SU-DHL-6 (cell line): ENCODE results near the gene UTS2R.

Experiments
- H2AFZ ChIP-seq: fragments of 200-600 bp; sonication (generic); 2 replicates; pipeline ENCODE4 v1.6.1; 2014; ENCODE audit warnings: low read depth, mild to moderate bottlenecking, moderate library complexity, mixed read lengths, antibody characterized with exemption, low read length; ENCODE audit not compliant: severe bottlenecking
- H3F3A ChIP-seq: fragments of 200-600 bp; shearing (Covaris generic); 2 replicates; pipeline ENCODE4 v1.6.0; 2016; ENCODE audit warnings: antibody characterized with exemption, mild to moderate bottlenecking; ENCODE audit not compliant: insufficient read depth
- H3K27ac ChIP-seq: fragments of 200-600 bp; sonication (generic); 2 replicates; pipeline ENCODE4 v1.5.1; 2016; ENCODE audit warnings: low read depth, mild to moderate bottlenecking, low read length, moderate library complexity, mixed read lengths
- H3K27me3 ChIP-seq: fragments of 200-600 bp; sonication (generic), shearing (Covaris generic); 2 replicates; pipeline ENCODE4 v1.6.0; 2014; ENCODE audit warnings: mild to moderate bottlenecking, low read length
- H3K36me3 ChIP-seq: fragments of 200-600 bp; sonication (generic); 2 replicates; pipeline ENCODE4 v1.6.1; 2014; ENCODE audit warnings: mild to moderate bottlenecking, low read length, mixed read lengths
- H3K4me2 ChIP-seq: fragments of 300-600, 200-600 bp; shearing (Covaris generic), sonication (generic); 2 replicates; pipeline ENCODE4 v1.6.0; 2014; ENCODE audit warnings: low read length, low read depth, mild to moderate bottlenecking; ENCODE audit not compliant: poor library complexity, severe bottlenecking
- H3K4me3 ChIP-seq: fragments of 200-600 bp; sonication (generic); 2 replicates; pipeline ENCODE4 v1.5.1; 2014; ENCODE audit warnings: antibody characterized with exemption, low read length, mild to moderate bottlenecking, mixed read lengths; ENCODE audit not compliant: insufficient read depth, poor library complexity, severe bottlenecking
- H3K79me2 ChIP-seq: fragments of 200-600 bp; sonication (generic); 2 replicates; pipeline ENCODE4 v1.6.1; 2014; ENCODE audit warnings: mild to moderate bottlenecking, low read length, moderate library complexity; ENCODE audit not compliant: insufficient read depth
- H3K9ac ChIP-seq: fragments of 200-600 bp; sonication (generic); 2 replicates; pipeline ENCODE4 v1.7.0; 2014; ENCODE audit warnings: mild to moderate bottlenecking, low read length
- H3K9me2 ChIP-seq: fragments of 200-600 bp; sonication (generic); replicated peaks from 2 replicates; pipeline ENCODE4 v1.6.1; 2014; ENCODE audit warnings: low read length; ENCODE audit not compliant: insufficient read depth
- H3K9me3 ChIP-seq: fragments of 200-600 bp; sonication (generic); 2 replicates; pipeline ENCODE4 v1.6.1; 2014; ENCODE audit warnings: low read length, mixed read lengths; ENCODE audit not compliant: insufficient read depth
- H4K20me1 ChIP-seq: fragments of 200-600 bp; sonication (generic); 2 replicates; pipeline ENCODE4 v1.6.1; 2014; ENCODE audit warnings: low read depth, mild to moderate bottlenecking, antibody characterized with exemption, low read length, moderate library complexity, mixed read lengths
- EZH2phosphoT487 ChIP-seq: fragments of 200-600 bp; sonication (generic), shearing (Covaris generic); conservative IDR thresholded peaks from 2 replicates; pipeline ENCODE4 v1.6.1; 2018; ENCODE audit warnings: mild to moderate bottlenecking, antibody characterized with exemption, low read length, moderate library complexity, mixed read lengths
- TF ChIP-seq, protein P1 (sequence below): fragments of 200-600 bp; sonication (generic); IDR thresholded peaks from one replicate; pipeline ENCODE4 v1.5.1; 2017; ENCODE audit warnings: antibody characterized with exemption, mild to moderate bottlenecking, low read length, moderate library complexity; ENCODE audit not compliant: insufficient read depth, poor library complexity, severe bottlenecking

UTS2R gene

GRCh38 chr17:82327289-82327688 is 44.3 kb upstream of the UTS2R start:
- no peak overlapping the region for H2AFZ ChIP-seq
- no peak overlapping the region for H3K4me2 ChIP-seq
- no peaks in the 10 kb centered on the region for H3K36me3 ChIP-seq
- no peaks in the 10 kb centered on the region for H3K79me2 ChIP-seq
- H3K9ac ChIP-seq, result no peak overlapping the region
- H3F3A ChIP-seq, result no peaks in the 10 kb centered on the region
- H3K27ac ChIP-seq, result no peak overlapping the region
- H3K9me3 ChIP-seq, result no peaks in the 10 kb centered on the region
- no peak for TF ChIP-seq EZH2phosphoT487
- TF ChIP-seq, protein P1, sequence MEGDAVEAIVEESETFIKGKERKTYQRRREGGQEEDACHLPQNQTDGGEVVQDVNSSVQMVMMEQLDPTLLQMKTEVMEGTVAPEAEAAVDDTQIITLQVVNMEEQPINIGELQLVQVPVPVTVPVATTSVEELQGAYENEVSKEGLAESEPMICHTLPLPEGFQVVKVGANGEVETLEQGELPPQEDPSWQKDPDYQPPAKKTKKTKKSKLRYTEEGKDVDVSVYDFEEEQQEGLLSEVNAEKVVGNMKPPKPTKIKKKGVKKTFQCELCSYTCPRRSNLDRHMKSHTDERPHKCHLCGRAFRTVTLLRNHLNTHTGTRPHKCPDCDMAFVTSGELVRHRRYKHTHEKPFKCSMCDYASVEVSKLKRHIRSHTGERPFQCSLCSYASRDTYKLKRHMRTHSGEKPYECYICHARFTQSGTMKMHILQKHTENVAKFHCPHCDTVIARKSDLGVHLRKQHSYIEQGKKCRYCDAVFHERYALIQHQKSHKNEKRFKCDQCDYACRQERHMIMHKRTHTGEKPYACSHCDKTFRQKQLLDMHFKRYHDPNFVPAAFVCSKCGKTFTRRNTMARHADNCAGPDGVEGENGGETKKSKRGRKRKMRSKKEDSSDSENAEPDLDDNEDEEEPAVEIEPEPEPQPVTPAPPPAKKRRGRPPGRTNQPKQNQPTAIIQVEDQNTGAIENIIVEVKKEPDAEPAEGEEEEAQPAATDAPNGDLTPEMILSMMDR, result no peak
- no peaks in the 10 kb centered on the region for H3K27me3 ChIP-seq
- H3K4me3 ChIP-seq, result no peak overlapping the region
- H4K20me1 ChIP-seq, result no peaks in the 10 kb centered on the region
- no peaks in the 10 kb centered on the region for H3K9me2 ChIP-seq

DNA sequence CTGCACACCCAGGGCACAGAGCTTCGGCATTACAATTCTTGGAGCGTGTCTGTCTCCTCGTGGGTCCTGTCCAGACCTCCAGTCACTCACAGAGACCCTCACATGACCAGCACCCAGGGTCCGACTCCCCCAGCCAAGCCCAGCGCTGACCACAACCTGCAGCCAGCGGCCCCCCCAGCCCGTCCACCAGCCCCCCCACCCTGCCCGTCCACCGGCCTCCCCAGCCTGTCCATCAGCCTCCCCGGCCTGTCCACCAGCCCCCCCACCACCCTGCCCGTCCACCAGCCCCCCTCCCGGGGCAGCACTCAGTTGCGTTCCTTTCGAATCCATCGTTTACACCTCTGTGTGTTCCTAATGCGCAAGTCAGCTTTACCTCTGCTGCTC is 43.8 kb upstream of the UTS2R start:
- no peak overlapping the region for H3K27ac ChIP-seq

DNA sequence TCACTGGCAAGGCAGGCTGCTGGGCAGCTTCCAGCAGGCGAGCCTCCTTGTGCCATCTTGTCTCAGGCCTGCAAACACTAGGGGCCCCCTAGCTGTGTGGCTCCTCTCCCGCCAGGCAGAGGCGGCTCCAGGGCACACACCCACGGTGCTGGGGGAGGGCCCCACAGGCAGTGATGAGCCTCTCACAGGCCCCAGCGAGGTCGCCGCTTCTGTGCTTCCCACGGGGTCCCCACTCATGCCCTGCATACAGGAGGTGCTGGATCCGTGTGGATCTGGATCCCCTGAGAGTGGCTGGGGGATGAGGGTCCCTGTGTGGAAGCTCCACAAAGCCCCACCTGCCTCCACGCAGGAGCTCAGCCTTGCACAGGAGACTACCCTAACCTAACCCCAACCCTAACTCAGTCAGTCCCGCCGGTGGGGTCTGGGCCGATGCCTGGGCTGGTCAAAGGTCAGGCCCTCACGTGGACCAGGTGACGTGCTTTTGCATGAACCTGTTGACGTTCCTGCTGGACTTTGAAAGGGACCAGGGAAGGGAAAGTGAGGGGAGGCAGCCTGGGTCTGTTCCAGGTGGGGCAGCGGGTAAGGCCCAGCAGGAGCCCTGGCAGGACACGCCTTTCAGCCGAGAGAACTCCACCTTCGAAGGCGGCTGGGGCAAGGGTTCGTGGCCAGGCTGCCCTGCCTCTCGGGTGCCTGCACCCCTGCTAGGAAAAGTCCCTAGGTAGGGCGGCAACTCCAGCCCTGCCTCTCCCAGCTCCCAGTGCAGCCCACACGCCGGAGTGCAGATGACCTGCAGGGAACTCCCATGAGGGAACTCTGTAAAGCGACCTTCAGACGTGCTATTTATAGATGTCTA is 43.2 kb upstream of the UTS2R start:
- Histone ChIP-seq H3K27me3 (no peaks in the 10 kb centered on the region), H4K20me1 (no peaks in the 10 kb centered on the region), H3K9me3 (no peaks in the 10 kb centered on the region), H3K79me2 (no peaks in the 10 kb centered on the region), H3K36me3 (no peaks in the 10 kb centered on the region), H2AFZ (no peak overlapping the region), H3F3A (no peaks in the 10 kb centered on the region), H3K4me2 (no peak overlapping the region), H3K27ac (no peak overlapping the region), H3K4me3 (no peak overlapping the region), H3K9me2 (no peaks in the 10 kb centered on the region), H3K9ac (no peak overlapping the region)
- TF ChIP-seq, protein P1, result no peak
- no peak for TF ChIP-seq EZH2phosphoT487

More for the DNA sequence above, 43.8 kb upstream of the UTS2R start:
- H3K27me3 ChIP-seq, result no peaks in the 10 kb centered on the region
- H3K9me3 ChIP-seq, result no peaks in the 10 kb centered on the region
- no peak overlapping the region for H3K9ac ChIP-seq
- no peaks in the 10 kb centered on the region for H3K36me3 ChIP-seq
- H2AFZ ChIP-seq, result no peak overlapping the region
- H3K79me2 ChIP-seq, result no peaks in the 10 kb centered on the region
- H3K4me2 ChIP-seq, result no peak overlapping the region
- H3K4me3 ChIP-seq, result no peak overlapping the region
- H3K9me2 ChIP-seq, result no peaks in the 10 kb centered on the region
- H3F3A ChIP-seq, result no peaks in the 10 kb centered on the region
- TF ChIP-seq, protein P1, result no peak
- TF ChIP-seq EZH2phosphoT487, result no peak
- no peaks in the 10 kb centered on the region for H4K20me1 ChIP-seq
